Activated CD4-positive, alpha-beta T cell treated with anti-CD3 and anti-CD28 coated beads for 1 hour (primary cell): ENCODE results near the gene S100A12.
"Not testable (repeated sequence)": the region's sequence is repeated elsewhere in the genome, so short reads cannot be mapped to it uniquely, and the experiment has no call there.

Source experiments
- DNase-seq: peaks from one replicate; pipeline ENCODE4 v3.0.0-alpha.2; 2020

S100A12 gene

GRCh38 chr1:153349363-153350320 lies 25.8 kb downstream of the S100A12 start:
- DNase-seq, result no peak

- no peak for DNase-seq
Observed at GRCh38 chr1:153348511-153349362, 26.7 kb downstream of the S100A12 start, which contains the start of gene PGLYRP4. TSS of gene PGLYRP4 (minus strand) at chr1:153348841. CDS start at chr1:153347932, 909 bp downstream.

DNA sequence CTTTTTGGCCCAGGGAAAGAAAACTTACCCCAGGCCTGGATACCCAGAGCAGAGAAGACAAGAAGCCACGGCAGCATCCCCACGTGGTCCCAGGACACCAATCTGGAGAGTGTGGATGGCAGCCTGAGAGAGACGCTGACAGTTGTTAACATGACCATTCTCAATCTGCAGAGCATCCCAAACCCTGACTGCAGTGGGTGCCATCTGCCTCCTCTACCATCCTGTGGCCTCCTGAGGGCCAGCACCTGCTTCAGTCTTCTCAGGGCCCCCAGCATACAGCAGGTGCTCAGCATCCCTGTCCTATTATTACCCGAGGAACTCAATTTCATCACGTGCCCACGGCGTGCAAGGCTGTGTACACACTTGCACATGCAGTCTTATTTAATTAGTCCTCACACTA lies 27.6 kb downstream of the S100A12 start:
- no peak for DNase-seq

DNA sequence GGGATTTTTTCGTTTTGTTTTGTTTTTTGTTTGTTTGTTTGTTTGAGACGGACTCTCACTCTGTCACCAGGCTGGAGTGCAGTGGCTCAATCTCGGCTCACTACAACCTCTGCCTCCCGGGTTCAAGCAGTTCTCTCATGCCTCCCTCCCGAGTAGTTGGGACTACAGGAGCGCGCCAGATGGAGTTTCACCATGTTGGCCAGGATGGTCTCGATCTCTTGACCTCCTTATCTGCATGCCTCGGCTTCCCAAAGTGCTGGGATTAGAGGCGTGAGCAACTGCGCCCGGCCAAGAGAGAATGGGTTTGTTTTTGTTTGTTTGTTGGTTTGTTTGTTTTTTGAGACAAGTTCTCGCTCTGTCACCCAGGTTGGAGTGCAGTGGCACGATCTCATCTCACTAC lies 28.4 kb downstream of the S100A12 start:
- DNase-seq, result not testable (repeated sequence)

GRCh38 chr1:153346077-153346723 lies 29.2 kb downstream of the S100A12 start:
- DNase-seq, result no peak

GRCh38 chr1:153345187-153346076 lies 30.0 kb downstream of the S100A12 start:
- DNase-seq, result no peak

- no peak for DNase-seq
Observed at GRCh38 chr1:153344718-153345025, 30.7 kb downstream of the S100A12 start.

DNA sequence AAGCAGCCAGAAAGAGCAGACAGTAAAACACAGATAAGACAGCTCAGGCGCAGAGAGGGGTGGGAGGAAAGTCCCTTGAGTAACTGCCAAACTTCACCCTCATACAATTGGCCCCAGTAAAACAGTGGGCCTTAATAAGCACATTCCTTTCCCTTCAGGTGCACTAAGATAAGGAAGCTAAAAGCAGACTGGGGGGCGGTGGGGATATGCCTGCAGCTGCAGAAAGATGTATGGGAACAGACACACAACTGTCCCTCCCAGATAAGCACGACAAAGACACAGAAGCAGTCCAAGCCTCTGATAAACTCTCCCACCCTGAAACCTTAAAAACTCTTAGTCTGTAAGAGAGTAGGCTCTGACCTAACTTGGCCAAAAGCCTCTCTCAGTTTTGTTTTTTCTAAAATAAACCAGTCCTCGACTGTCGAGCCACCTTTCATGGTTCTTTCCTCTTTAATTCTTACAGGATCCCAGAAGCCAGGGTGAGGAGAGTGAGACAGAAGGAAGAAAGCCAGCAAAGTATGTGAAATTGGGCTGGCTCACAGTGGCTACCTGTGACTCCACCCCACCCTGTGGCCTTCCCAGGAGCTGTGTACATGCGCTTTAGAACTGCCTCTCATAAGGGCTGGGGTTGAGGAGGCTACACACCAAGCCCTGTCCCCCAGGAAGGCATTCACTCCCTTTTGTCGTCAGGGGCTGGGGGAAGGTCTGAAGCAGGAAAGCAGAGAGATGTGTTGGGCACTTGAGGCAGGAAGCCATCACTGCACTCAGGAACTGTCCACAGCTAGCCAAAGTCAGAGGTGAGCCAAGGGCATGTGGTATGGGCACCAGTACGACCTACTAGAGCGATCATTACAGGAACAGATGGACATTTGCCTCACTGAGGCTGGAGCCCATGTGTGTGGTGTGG lies 31.4 kb downstream of the S100A12 start:
- no peak for DNase-seq

DNA sequence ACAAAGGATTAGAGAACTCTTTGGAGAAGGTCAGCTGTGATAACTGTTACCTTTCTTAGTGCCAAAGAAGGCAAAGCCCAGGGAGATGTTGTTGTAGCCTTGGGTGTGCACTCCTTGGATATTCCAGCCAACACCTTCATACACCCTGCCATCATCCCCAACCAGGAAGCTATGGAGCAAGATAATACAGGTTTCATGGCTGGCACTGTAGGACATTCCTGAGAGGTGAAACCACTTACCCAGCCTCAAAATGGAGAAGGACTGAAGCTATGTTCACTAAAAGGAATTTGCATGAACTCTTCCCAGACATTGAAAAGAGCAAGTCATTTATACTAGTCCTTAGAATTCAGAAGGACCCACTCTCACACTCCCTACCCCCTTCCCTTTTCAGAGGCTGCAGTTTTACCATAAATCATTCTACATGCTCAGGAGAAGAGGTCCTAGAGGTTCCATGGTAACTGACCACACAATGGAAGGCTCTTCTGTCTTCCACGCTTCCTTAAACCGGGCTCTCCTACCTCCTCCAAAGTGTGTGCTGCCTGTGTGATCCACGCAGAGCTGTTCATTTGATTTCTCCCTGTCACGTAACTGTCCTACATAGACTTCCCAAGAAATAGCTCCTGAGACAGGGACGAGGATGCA lies 32.3 kb downstream of the S100A12 start:
- DNase-seq, result no peak

GRCh38 chr1:153342178-153342577 lies 33.2 kb downstream of the S100A12 start:
- DNase-seq, result no peak

GRCh38 chr1:153341431-153341934 lies 33.9 kb downstream of the S100A12 start:
- DNase-seq, result no peak

DNA sequence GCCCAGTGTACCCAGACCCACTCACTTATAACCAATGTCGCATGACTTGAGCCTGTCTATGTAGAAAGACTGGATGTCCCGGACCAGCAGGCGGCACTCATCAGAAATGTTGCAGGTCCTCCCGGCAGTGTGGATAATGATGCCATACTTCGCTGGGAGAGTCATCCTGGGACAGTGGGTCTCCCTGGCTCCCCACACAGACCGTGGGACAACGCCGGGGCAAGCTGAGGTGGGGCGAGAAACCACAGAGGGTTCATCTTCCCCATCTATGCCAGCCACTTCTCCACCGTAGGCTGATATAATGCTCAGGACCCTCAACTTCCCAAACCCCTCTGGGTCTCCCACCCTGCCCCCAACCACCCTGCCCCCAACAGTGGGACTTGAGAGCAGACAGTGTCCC lies 35.1 kb downstream of the S100A12 start:
- DNase-seq, result no peak

- DNase-seq, result no peak
Observed at GRCh38 chr1:153339802-153340201, 35.6 kb downstream of the S100A12 start.

- DNase-seq, result no peak
Observed at GRCh38 chr1:153337980-153338853, 37.2 kb downstream of the S100A12 start.

GRCh38 chr1:153336650-153337049 lies 38.8 kb downstream of the S100A12 start:
- DNase-seq, result no peak

DNA sequence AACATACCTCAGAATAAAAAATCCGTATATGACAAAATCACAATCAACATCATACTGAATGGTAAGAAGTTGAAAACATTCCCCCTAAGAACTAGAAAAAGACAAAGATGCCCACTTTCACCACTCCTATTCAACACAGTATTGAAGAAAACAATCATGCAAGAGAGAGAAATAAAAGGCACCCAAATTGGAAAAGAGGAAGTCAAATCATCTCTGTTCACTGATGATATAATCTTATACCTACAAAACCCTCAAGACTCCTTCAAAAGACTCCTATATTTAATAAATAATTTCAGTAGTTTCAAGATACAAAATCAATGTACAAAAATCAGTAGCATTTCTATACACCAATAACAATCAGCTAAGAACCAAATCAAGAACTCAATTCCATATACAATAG lies 41.5 kb downstream of the S100A12 start:
- DNase-seq, result no peak

DNA sequence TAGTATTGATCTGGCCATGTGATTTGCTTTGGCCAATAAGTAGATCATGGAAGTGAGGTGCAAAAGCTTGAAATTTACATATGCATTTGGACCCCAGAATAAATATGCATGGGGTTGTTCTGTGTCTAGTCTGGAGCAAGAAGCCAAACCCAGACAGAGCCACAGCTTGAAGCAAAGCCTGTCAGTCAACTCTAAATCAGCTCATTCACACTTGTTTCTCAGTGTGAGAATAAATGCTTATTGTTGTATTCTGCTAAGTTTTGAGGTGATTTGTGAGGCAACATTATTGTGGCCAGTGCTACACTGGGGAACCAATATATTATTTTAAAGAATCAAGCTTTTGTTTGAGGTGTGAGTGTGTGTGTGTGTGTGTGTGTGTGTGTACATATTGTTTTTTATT lies 50.5 kb downstream of the S100A12 start:
- no peak for DNase-seq
